Measurements from ENCODE around the gene KRTAP10-6. TPM values are rescaled to one million over a fixed set of nuclear protein-coding genes. Genes with fewer than 3 reads are reported as not detected.
A peak's percentile ranks its signal among the peaks of the same experiment; 100 is the strongest.

Gene KRTAP10-6
- total RNA-seq, 1 experiment from 2014 or later = not detected

GRCh38 chr21:44549525-44550211 lies 42.6 kb downstream of the KRTAP10-6 start:
- H3K4me3 ChIP-seq (replicated peaks in 1 of 2; ENCODE audit: low read depth in 1 of 2, low read length in 2 of 2) = no peak overlapping the region
- H3K9ac ChIP-seq (ENCODE audit: low read length) = no peak overlapping the region
- no TSS peak for BruUV-seq (replicated peaks)
- CTCF ChIA-PET = no interaction called here
- H2AFZ ChIP-seq (ENCODE audit: low read depth, low read length, poor library complexity, severe bottlenecking) = no peak overlapping the region
- ATAC-seq = peak; percentile 57
- POLR2A ChIA-PET = no interaction called here
- H4K20me1 ChIP-seq (ENCODE audit: insufficient read depth) = no peaks in the 10 kb centered on the region
- H3K4me2 ChIP-seq (ENCODE audit: low read length) = no peak overlapping the region
- H3K9me2 ChIP-seq (ENCODE audit: insufficient read depth) = no peaks in the 10 kb centered on the region
- no peaks in the 10 kb centered on the region for H3K36me3 ChIP-seq (ENCODE audit: control insufficient read depth in 1 of 2, insufficient read depth in 2 of 2, low read length in 2 of 2)
- H3K79me2 ChIP-seq (ENCODE audit: insufficient read depth, low read length) = no peaks in the 10 kb centered on the region
- no peaks in the 10 kb centered on the region for H3K4me1 ChIP-seq (ENCODE audit: control insufficient read depth in 1 of 2, insufficient read depth in 2 of 2, low read length in 2 of 2)
- no peak overlapping the region for H3K27ac ChIP-seq (ENCODE audit: low read depth, low read length)
- H3K9me3 ChIP-seq (ENCODE audit: control insufficient read depth in 1 of 2, insufficient read depth in 1 of 2, low read depth in 1 of 2, low read length in 2 of 2) = peaks cover 0 to 9% of the 10 kb centered on the region in 2 experiments; a peak in 2 of 4 replicates
- intact Hi-C loops (cut with micrococcal nuclease) = no loop called here
- H3K27me3 ChIP-seq (ENCODE audit: insufficient read depth, low read length) = no peaks in the 10 kb centered on the region
- RAD21 ChIA-PET (ENCODE audit: low non-redundant PET in 1 of 2, low total read pairs in 2 of 2, uncharacterized antibody in 2 of 2, unreplicated experiment in 2 of 2) = no interaction called here
- no peak for TF ChIP-seq ATF3 (IDR thresholded peaks at IDR 0.05)
- no peak for TF ChIP-seq ELF1 (IDR thresholded peaks at IDR 0.05; ENCODE audit: borderline replicate concordance, low read depth)
- no peak for TF ChIP-seq JUND (IDR thresholded peaks at IDR 0.05)
- no peak for TF ChIP-seq FOSL1 (IDR thresholded peaks at IDR 0.05; ENCODE audit: low read depth)
- TF ChIP-seq POLR2A (IDR thresholded peaks at IDR 0.05; ENCODE audit: borderline replicate concordance, extremely low read depth, insufficient read depth, insufficient read length) = no peak
- no peak for TF ChIP-seq YY1 (IDR thresholded peaks at IDR 0.05; ENCODE audit: extremely low read depth, insufficient replicate concordance, low read depth, low read length)
- TF ChIP-seq SIN3A (IDR thresholded peaks at IDR 0.05; ENCODE audit: low read depth) = no peak
- no peak for TF ChIP-seq RAD21 (IDR thresholded peaks at IDR 0.05; ENCODE audit: low read depth)
- TF ChIP-seq EZH2 (IDR thresholded peaks at IDR 0.05) = no peak
- no peak for TF ChIP-seq CTCF (IDR thresholded peaks at IDR 0.05 in 2 of 3, conservative IDR thresholded peaks at IDR 0.05 in 1 of 3; ENCODE audit: borderline replicate concordance in 1 of 3, insufficient read depth in 1 of 3, low read depth in 2 of 3, low read length in 2 of 3)
- no peak for TF ChIP-seq EZH2phosphoT487 (IDR thresholded peaks at IDR 0.05; ENCODE audit: borderline replicate concordance)
- TF ChIP-seq CBX3 (IDR thresholded peaks at IDR 0.05; ENCODE audit: low read depth) = no peak
- TF ChIP-seq SRF (IDR thresholded peaks at IDR 0.05; ENCODE audit: low read depth) = no peak
- no peak for TF ChIP-seq REST (IDR thresholded peaks at IDR 0.05; ENCODE audit: low read depth)
- no peak for TF ChIP-seq SP1 (IDR thresholded peaks at IDR 0.05; ENCODE audit: low read depth)
- no peak for TF ChIP-seq ZBTB33 (IDR thresholded peaks at IDR 0.05; ENCODE audit: extremely low read depth, insufficient replicate concordance, low read length)
- no peak for DNase-seq (ENCODE audit: low read depth, low spot score)

Data from HCT116 (cell line).